ENCODE results near the gene MSTO1. TPM values are rescaled to one million over a fixed set of nuclear protein-coding genes. Genes with fewer than 3 reads are reported as not detected.
"Not testable (repeated sequence)": the region's sequence is repeated elsewhere in the genome, so short reads cannot be mapped to it uniquely, and the experiment has no call there.

The MSTO1 gene
- total and polyA plus RNA-seq, 4 donors = 7.6 to 52.0 (median 45.3) TPM

DNA sequence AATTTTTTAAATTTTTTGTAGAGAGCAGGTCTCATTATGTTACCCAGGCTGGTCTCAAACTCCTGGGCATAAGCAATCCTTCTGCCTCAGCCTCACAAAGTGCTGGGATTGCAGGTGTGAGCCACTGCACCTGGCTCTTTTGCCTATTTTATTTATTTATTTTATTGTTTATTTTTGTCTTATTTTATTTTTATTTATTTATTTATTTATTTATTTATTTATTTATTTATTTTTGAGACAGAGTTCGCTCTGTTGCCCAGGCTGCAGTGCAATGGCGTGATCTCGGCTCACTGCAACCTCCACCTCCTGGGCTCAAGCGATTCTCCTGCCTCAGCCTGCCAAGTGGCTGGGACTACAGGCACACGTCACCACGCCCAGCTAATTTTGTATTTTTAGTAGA is 34.4 kb upstream of the MSTO1 start:
- H3K27me3 ChIP-seq (ENCODE audit: control insufficient read depth in 1 of 2, insufficient read depth in 2 of 2, low read length in 1 of 2); ATAC-seq (ENCODE audit: low FRiP score); H3K4me1 ChIP-seq (ENCODE audit: control insufficient read depth in 1 of 2, insufficient read depth in 2 of 2, low read length in 2 of 2); H3K27ac ChIP-seq (ENCODE audit: low read depth in 1 of 2, low read length in 2 of 2); H3K4me3 ChIP-seq (ENCODE audit: low read length in 2 of 2); intact Hi-C loops (cut with DNase I); H3K9me3 ChIP-seq (ENCODE audit: control insufficient read depth, low read length); H3K36me3 ChIP-seq (ENCODE audit: control insufficient read depth in 1 of 2, insufficient read depth in 2 of 2, low read length in 1 of 2); DNase-seq: not testable (repeated sequence)
- 96 to 97% methylated on average over 6 of the region's 6 CpGs for WGBS, 2 donors

DNA sequence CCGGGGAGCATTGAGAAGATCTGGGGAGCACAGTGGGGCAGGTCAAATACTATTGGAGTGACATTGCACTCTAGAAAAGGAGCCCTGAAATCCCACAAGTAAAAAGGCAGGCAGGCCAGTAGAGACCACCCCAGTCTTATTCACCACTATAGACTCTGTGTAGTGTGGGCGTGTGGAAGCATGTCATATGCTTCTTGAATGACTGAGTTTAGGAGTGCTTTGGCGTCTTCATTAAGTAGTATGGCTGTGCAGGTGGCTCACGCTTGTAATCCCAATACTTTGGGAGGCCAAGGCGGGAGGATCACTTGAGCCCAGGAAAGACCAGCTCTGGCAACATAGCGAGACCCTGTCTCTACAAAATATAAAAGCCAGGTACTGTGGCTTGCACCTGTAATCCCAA is 26.2 kb upstream of the MSTO1 start:
- H3K4me3 ChIP-seq (ENCODE audit: low read length in 2 of 2); ATAC-seq (ENCODE audit: low FRiP score); H3K4me1 ChIP-seq (ENCODE audit: control insufficient read depth in 1 of 2, insufficient read depth in 2 of 2, low read length in 2 of 2); H3K36me3 ChIP-seq (ENCODE audit: control insufficient read depth in 1 of 2, insufficient read depth in 2 of 2, low read length in 1 of 2); H3K27ac ChIP-seq (ENCODE audit: low read depth in 1 of 2, low read length in 2 of 2); H3K27me3 ChIP-seq (ENCODE audit: control insufficient read depth in 1 of 2, insufficient read depth in 2 of 2, low read length in 1 of 2); intact Hi-C loops (cut with DNase I); H3K9me3 ChIP-seq (ENCODE audit: control insufficient read depth, low read length); DNase-seq: not testable (repeated sequence)
- WGBS, 2 donors = 94 to 95% methylated on average over 5 to 6 of the region's 6 CpGs

DNA sequence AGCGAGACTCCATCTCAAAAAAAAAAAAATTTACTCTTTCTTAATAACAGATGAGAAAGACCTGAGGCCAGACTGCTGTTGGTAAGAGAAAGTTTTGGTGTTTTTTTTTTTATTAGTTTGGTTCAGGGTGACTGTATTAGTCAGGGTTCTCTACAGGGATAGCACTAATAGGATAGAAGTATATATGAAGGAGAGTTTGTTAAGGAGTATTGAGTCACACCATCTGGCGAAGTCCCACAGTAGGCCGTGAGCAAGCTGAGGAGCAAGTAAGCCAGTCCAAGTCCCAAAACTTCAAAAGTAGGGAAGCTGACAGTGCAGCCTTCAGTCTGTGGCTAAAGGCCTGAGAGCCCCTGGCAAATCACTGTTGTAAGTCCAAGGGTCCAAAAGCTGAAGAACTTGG is 20.7 kb upstream of the MSTO1 start:
- 87 to 100% methylated on average over 1 to 3 of the region's 3 CpGs for WGBS, 2 donors
- intact Hi-C loops (cut with DNase I); H3K4me3 ChIP-seq (ENCODE audit: low read length in 2 of 2); DNase-seq; H3K27ac ChIP-seq (ENCODE audit: low read depth in 1 of 2, low read length in 2 of 2); ATAC-seq (ENCODE audit: low FRiP score); H3K4me1 ChIP-seq (ENCODE audit: control insufficient read depth in 1 of 2, insufficient read depth in 2 of 2, low read length in 2 of 2); H3K27me3 ChIP-seq (ENCODE audit: control insufficient read depth in 1 of 2, insufficient read depth in 2 of 2, low read length in 1 of 2); H3K36me3 ChIP-seq (ENCODE audit: control insufficient read depth in 1 of 2, insufficient read depth in 2 of 2, low read length in 1 of 2); H3K9me3 ChIP-seq (ENCODE audit: control insufficient read depth, low read length): not testable (repeated sequence)

DNA sequence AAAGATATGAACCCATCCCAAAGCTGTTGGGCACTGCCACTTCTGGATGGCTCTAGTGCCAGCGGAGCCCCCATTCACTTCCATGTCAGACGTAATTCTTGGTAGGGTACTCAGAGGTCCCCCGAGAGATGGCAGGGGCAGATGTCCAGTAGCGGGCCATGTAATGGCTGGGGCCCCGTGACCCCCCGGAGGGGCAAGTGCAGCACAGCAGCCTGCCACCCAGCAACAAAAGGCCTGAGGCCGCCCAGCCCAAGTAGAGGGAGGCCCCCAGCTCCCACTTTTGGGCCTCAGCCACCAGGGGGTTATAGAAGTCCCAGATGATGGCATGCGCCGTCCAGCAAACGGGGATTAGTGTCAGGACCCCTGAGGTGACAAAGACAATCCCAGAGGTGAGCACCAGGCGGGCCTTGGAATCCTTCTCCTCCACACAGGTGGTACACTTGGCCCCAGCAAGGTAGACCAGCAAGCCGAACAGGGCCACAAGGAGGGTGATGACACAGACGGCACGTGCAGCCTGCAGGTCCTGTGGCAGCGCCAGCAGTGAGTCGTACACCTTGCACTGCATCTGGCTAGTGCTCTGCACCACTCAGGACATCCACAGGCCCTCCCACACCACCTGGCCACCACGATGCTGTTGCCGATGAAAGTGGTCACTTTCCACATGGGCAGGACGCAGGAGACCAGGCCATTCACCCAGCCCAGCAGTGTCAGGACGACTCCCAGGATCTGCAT is 19.3 kb upstream of the MSTO1 start:
- not testable (repeated sequence) for H3K4me3 ChIP-seq (ENCODE audit: low read length in 2 of 2); H3K36me3 ChIP-seq (ENCODE audit: control insufficient read depth in 1 of 2, insufficient read depth in 2 of 2, low read length in 1 of 2); H3K27me3 ChIP-seq (ENCODE audit: control insufficient read depth in 1 of 2, insufficient read depth in 2 of 2, low read length in 1 of 2); H3K4me1 ChIP-seq (ENCODE audit: control insufficient read depth in 1 of 2, insufficient read depth in 2 of 2, low read length in 2 of 2); H3K27ac ChIP-seq (ENCODE audit: low read depth in 1 of 2, low read length in 2 of 2); H3K9me3 ChIP-seq (ENCODE audit: control insufficient read depth, low read length); DNase-seq; ATAC-seq (ENCODE audit: low FRiP score)
- 88% methylated on average over 20 of the region's 20 CpGs for WGBS, 2 donors
- intact Hi-C loops (cut with DNase I) = loop anchor here (5.0 kb wide), 1 partner anchor 338 kb away; no protein-coding TSS in a partner anchor

DNA sequence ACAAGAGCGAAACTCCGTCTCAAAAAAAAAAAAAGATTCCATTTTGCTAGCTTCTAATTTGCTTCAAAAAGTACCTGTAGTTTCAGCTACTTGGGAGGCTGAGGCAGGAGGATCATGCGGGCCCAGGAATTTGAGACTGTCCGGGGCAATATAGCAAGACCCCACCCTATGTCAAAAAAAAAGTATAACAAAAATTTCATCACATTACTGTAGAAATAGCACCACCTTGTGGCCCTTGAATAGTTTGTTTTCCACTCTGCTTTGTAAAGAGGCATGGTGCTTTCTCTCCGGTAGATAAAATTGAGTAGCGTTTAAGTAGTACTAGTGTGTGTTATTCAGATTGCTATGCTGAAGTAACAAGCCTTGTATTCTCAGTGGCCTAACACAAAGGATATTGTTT is 18.2 kb upstream of the MSTO1 start:
- Histone ChIP-seq H3K27ac (ENCODE audit: low read depth in 1 of 2, low read length in 2 of 2) (no peak overlapping the region), H3K9me3 (ENCODE audit: control insufficient read depth, low read length) (no peaks in the 10 kb centered on the region), H3K4me3 (ENCODE audit: low read length in 2 of 2) (no peak overlapping the region), H3K27me3 (ENCODE audit: control insufficient read depth in 1 of 2, insufficient read depth in 2 of 2, low read length in 1 of 2) (no peaks in the 10 kb centered on the region), H3K4me1 (ENCODE audit: control insufficient read depth in 1 of 2, insufficient read depth in 2 of 2, low read length in 2 of 2) (no peaks in the 10 kb centered on the region), H3K36me3 (ENCODE audit: control insufficient read depth in 1 of 2, insufficient read depth in 2 of 2, low read length in 1 of 2) (no peaks in the 10 kb centered on the region)
- 34 to 36% methylated on average over 6 of the region's 6 CpGs for WGBS, 2 donors
- peak; percentile 69 for ATAC-seq (ENCODE audit: low FRiP score)
- intact Hi-C loops (cut with DNase I) = loop anchor here (5.0 kb wide), 1 partner anchor 339 kb away; no protein-coding TSS in a partner anchor
- DNase-seq = no peak

DNA sequence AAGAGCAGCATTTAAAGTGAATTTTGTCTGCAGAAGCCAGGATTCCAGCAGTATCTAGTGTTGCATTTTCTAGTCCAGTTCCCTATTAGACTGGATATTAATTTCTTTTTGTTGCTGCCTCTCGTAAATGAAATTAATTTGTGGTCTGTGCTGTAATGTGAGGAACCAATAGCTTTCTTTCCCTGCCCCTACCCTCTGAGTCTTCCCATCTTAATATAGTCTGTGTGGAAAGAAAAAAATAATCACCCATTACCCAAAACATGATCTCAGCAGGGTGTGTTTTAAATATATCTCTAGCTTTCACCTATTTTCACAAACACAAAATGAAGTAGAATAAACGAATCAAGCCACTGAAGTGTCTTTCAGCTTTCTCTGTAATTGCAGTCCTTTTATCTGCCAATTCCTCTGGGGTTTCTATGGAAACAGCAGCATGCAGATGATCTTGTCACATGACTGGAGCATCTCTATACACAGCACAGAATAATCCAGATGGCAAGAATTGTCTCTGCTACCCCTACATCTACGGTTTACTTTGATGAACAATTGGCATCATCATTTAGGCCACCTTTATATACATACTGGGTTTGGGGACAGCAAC is 14.0 kb upstream of the MSTO1 start:
- H3K9me3 ChIP-seq (ENCODE audit: control insufficient read depth, low read length); H3K27ac ChIP-seq (ENCODE audit: low read depth in 1 of 2, low read length in 2 of 2); DNase-seq; H3K4me1 ChIP-seq (ENCODE audit: control insufficient read depth in 1 of 2, insufficient read depth in 2 of 2, low read length in 2 of 2); intact Hi-C loops (cut with DNase I); H3K36me3 ChIP-seq (ENCODE audit: control insufficient read depth in 1 of 2, insufficient read depth in 2 of 2, low read length in 1 of 2); ATAC-seq (ENCODE audit: low FRiP score); H3K27me3 ChIP-seq (ENCODE audit: control insufficient read depth in 1 of 2, insufficient read depth in 2 of 2, low read length in 1 of 2); H3K4me3 ChIP-seq (ENCODE audit: low read length in 2 of 2): not testable (repeated sequence)
- WGBS, 2 donors = 80 to 86% methylated on average over 3 of the region's 3 CpGs

DNA sequence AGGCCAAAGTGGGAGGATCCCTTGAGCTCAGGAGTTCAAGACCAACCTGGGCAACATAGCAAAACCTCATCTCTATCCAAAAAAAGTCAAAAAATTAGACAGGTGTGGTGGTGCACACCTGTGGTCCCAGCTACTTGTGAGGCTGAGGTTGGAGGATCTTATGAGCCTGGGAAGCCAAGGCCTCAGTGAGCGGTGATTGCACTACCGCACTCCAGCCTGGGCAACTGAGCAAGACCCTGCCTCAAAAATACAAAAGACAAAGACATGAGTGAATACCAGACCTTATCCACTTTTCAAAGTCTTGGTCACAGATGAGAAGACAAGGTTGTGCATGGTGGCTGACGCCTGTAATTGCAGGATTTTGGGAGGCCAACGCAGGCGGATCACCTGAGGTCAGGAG is 13.2 kb upstream of the MSTO1 start:
- DNase-seq (no peak), ATAC-seq (ENCODE audit: low FRiP score) (no peak)
- Histone ChIP-seq H3K36me3 (ENCODE audit: control insufficient read depth in 1 of 2, insufficient read depth in 2 of 2, low read length in 1 of 2) (no peaks in the 10 kb centered on the region), H3K27ac (ENCODE audit: low read depth in 1 of 2, low read length in 2 of 2) (no peak overlapping the region), H3K4me1 (ENCODE audit: control insufficient read depth in 1 of 2, insufficient read depth in 2 of 2, low read length in 2 of 2) (no peaks in the 10 kb centered on the region), H3K27me3 (ENCODE audit: control insufficient read depth in 1 of 2, insufficient read depth in 2 of 2, low read length in 1 of 2) (no peaks in the 10 kb centered on the region), H3K9me3 (ENCODE audit: control insufficient read depth, low read length) (no peaks in the 10 kb centered on the region), H3K4me3 (ENCODE audit: low read length in 2 of 2) (no peak overlapping the region)
- 94 to 97% methylated on average over 5 of the region's 5 CpGs for WGBS, 2 donors
- intact Hi-C loops (cut with DNase I) = no loop called here

DNA sequence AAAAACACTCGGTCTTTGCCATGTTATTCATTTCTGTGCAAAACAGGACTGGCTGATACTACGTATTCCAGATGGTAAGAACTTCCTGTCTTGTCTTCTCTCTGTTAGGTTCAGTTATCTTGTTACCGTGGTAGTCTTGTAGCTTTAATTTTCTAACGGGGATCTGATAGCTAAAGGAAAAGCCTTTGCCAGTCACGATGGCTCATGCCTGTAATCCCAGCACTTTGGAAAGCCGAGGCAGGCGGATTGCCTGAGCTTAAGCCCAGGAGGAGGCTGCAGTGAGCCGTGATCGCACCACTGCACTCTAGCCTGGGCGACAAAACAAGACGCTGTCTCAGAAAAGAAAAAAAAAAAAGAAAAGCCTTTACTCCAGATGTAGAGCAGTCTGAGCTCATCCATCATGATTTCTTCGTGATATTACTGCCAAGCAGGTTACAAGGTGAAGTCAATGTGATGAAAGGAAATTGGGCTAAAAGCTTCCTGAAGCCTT is 11.1 kb upstream of the MSTO1 start:
- 5 to 6% methylated on average over 12 of the region's 12 CpGs for WGBS, 2 donors
- H3K4me3 ChIP-seq (ENCODE audit: low read length in 2 of 2) = no peak overlapping the region

More for the DNA sequence above, 11.1 kb upstream of the MSTO1 start:
- intact Hi-C loops (cut with DNase I) = no loop called here
- Histone ChIP-seq H3K36me3 (ENCODE audit: control insufficient read depth in 1 of 2, insufficient read depth in 2 of 2, low read length in 1 of 2) (no peaks in the 10 kb centered on the region), H3K27me3 (ENCODE audit: control insufficient read depth in 1 of 2, insufficient read depth in 2 of 2, low read length in 1 of 2) (no peaks in the 10 kb centered on the region), H3K27ac (ENCODE audit: low read depth in 1 of 2, low read length in 2 of 2) (no peak overlapping the region), H3K9me3 (ENCODE audit: control insufficient read depth, low read length) (no peaks in the 10 kb centered on the region), H3K4me1 (ENCODE audit: control insufficient read depth in 1 of 2, insufficient read depth in 2 of 2, low read length in 2 of 2) (no peaks in the 10 kb centered on the region)
- ATAC-seq (ENCODE audit: low FRiP score) (no peak), DNase-seq (no peak)

Data from aorta (tissue), 5 donors.